GM19025 (cell line): ENCODE results near the gene HSFX3.
"Not testable (repeated sequence)": the region's sequence is repeated elsewhere in the genome, so short reads cannot be mapped to it uniquely, and the experiment has no call there.

Experiments used
- ATAC-seq: cut with Tn5 transposase; IDR thresholded peaks from one replicate; pipeline ENCODE4 v1.9.1; 2021; ENCODE audit warnings: mild to moderate bottlenecking, low read depth, moderate library complexity; ENCODE audit not compliant: unreplicated experiment

The HSFX3 gene

GRCh38 chrX:149545545-149546543, 3.9 kb downstream of the HSFX3 start:
- not testable (repeated sequence) for ATAC-seq

DNA sequence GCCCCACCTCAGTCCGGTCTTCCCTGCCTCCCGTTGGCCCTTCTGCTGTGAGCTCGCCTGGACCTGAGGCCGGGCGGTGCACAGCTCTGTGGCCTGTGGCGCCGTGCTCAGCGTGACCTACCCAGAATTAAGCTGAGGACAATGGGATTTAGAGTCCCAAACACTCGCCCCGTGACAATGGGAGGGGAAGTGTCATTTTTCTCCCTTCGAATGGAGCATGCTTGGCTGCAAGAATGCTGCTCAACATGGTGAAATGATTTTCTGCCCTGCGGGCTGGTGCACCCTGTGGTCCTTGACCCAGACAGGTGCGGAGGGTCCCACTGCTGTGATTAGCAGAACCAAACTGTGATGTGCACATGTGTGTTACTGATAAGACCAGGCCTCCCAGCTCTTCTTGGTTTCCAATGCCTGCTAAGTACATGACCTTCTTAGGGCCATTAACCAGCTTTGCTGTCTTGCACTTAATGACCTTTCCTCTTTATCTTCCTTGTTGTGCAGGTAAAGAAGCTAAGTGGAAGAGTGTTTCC, 8.1 kb downstream of the HSFX3 start:
- no peak for ATAC-seq

- ATAC-seq: peak; percentile 79
Observed at GRCh38 chrX:149540621-149541520, 8.9 kb downstream of the HSFX3 start, which contains the start of gene EOLA1. EOLA1 (plus strand) TSS chrX:149541012; CDS start chrX:149545631, 4,619 bp downstream.

GRCh38 chrX:149540131-149540620, 9.5 kb downstream of the HSFX3 start:
- no peak for ATAC-seq

GRCh38 chrX:149539283-149540130, 10.2 kb downstream of the HSFX3 start:
- peak; percentile 31 for ATAC-seq

DNA sequence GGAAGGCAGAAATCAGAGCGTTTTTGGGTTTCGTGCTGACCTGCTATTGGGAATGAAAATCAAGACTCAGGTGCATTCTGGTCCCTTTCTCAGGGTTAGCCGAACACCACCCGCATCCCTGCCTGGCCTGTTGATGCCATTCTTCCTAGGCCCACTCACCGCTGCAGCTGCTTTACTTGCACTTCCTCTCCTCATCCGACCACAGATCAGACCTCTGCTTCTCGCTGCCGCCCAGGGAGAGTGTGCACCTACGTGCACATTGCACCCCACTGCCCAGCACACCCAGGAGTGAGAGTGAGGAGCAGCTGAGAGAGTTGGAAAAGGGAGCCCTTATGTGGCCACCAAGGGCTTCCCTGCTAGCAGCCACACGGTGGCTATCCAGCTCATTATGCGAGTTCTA, 12.2 kb downstream of the HSFX3 start:
- ATAC-seq: not testable (repeated sequence)

- ATAC-seq: not testable (repeated sequence)
Observed at GRCh38 chrX:149534926-149535602, 14.7 kb downstream of the HSFX3 start.

DNA sequence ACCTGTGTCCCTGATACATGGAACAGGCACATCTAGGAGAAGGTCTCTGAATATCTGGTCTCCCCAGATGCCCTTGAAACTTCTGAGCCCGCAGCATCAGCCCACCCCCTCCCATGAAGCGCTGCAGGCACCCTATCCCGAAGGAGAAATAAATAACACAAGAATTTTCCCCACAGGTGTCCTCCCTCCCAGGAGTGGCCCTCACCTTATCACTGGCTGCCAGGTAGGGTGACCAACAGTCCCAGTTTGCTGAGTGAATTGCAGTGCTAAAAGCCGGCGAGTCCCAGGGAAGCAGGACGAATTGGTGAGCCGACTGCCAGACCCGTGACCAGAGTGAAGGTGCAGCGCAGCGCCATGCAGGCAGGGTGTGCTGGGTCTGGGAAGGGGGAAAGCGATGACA, 15.7 kb downstream of the HSFX3 start:
- not testable (repeated sequence) for ATAC-seq

GRCh38 chrX:149532868-149533267, 16.9 kb downstream of the HSFX3 start:
- not testable (repeated sequence) for ATAC-seq

DNA sequence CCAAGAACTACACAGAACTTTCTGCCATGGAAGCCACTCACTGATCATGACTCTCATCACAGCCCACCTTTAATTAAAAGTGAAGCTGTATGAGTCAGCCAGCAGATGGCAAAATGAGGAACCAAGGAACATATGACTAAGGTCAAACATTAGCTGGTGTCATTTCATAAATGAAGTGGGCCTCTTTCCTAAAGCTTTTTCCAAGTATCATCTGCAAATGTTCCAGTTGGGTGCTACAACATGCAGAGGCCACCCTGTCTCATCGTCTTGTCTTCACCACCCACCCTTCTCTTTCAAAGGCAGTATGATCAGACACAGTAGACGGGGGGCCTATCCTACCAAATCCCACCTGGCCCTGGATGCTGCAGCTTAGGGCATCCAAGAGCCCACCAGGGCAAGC, 18.1 kb downstream of the HSFX3 start:
- no peak for ATAC-seq

DNA sequence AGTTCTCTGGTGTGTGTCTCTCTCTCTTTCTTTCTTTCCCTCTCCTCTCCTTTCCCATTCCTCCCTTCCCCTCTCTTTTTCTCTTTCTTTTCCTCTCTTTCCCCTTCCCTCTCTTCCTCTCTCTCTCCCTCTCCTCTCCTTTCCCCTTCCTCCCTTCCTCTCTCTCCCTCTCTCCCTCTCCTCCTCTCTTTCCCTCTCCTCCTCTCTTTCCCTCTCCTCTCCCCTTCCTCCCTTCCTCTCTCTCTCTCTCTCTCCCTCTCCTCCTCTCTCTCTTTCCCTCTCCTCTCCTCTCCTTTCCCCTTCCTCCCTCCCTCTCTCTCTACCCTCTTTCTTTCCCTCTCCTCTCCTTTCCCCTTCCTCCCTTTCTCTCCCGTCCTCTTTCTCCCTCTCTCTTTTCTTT, 21.3 kb downstream of the HSFX3 start:
- no peak for ATAC-seq

DNA sequence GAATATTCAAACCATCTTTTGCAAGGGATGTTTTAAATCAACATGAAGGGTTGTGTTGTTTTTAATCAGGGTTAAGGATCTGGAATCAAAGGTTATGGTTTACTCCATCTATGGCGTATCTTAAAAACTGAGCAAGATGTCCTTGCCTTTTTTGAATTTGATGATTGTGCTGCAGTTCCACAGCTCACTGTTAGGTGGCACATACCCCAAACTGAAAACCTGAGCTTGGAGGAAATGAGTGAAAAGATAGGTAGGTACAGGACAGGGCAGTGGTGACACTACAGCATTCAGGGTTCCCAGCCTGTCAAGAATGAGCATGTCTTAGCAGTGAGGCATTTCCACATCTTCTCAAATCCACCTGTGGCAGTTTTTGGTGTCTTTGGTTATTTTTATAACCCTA, 22.0 kb downstream of the HSFX3 start:
- no peak for ATAC-seq

DNA sequence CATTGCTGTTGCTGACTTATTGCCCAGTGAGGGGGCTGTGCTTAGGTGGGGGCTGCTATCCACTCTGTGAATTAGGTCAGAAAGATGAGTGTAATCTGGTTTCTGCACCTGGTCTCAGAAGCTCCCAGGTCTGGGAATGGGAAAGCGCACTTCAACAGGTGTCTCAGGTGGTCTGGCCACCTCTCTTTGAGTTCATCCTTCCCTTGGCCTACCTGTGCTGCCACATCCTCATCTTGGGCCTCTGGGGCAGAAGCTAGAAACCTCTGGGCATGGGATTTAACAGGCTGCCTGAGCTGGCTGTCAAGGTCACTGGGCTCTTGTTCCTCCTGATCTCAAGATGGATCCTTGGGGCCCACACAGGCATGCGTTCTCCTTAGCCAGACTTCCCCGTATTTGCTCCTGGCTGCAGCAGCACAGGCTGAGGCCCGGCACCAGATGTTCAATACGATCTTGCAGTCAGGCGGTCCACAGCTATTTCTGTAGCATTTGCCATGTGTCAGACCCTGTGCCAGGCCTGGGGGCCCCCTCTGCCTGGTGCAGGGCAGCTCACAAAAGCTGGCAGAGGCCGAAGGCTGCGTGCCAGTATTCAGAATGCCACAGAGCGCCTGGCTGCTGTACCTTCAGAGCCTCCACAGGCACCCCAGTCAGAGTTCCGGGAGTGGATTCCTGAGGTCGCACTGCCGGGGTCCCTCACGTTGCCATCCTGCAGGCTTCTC, 23.2 kb downstream of the HSFX3 start:
- ATAC-seq: not testable (repeated sequence)

- ATAC-seq: peak; percentile 47
Observed at GRCh38 chrX:149525903-149526302, 23.8 kb downstream of the HSFX3 start.

GRCh38 chrX:149525389-149525788, 24.3 kb downstream of the HSFX3 start:
- peak; percentile 84 for ATAC-seq

- no peak for ATAC-seq
Observed at GRCh38 chrX:149522916-149523315, 26.8 kb downstream of the HSFX3 start.

GRCh38 chrX:149521438-149521837, 28.3 kb downstream of the HSFX3 start:
- no peak for ATAC-seq

DNA sequence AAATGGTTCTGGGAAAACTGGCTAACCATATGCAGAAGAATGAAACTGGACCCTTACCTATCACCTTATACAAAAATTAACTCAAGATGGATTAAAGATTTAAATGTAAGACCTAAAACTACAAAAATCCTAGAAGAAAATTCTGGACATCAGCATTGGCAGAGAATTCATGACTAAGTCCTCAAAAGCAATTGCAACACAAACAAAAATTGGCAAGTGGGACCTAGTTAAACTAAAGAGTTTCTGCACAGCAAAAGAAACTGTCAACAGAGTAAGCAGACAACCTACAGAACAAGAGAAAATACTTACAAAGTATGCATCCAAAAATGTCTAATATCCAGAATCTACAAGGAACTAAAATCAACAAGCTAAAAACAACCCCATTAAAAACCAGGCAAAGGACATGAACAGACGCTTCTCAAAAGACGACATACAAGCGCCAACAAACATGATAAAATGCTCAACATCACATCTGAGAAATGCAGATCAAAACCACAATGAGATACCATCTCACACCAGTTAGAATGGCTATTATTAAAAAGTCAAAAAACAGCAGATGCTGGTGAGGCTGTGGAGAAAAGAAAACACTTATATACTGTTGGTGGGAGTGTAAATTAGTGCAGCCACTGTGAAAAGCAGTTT, 29.0 kb downstream of the HSFX3 start:
- not testable (repeated sequence) for ATAC-seq
